Spleen (tissue), 11 donors: ENCODE results near the gene FAM20A. TPM values are rescaled to one million over a fixed set of nuclear protein-coding genes. Genes with fewer than 3 reads are reported as not detected.

Experiments
- DNase-seq: peaks from one replicate; pipeline ENCODE4 v3.0.0-alpha.2; 2020
- H3K27ac ChIP-seq, 8 donors: fragments of 200-600 bp; sonication (generic) in 7 of 8; 1 replicate in 4 of 8; 2 replicates in 4 of 8; pipeline versions ENCODE4 v1.5.0 to v1.8.0; 2016 to 2021; ENCODE audit warnings: inconsistent platforms in 4 of 8, mild to moderate bottlenecking in 4 of 8, moderate library complexity in 1 of 8
- H3K27me3 ChIP-seq, 7 donors: fragments of 200-600 bp; sonication (generic) in 6 of 7; replicated peaks in 1 of 7; 1 replicate in 4 of 7; 2 replicates in 3 of 7; pipeline versions ENCODE4 v1.5.0 to v1.8.0; 2016 to 2021; ENCODE audit warnings: inconsistent platforms in 3 of 7, mild to moderate bottlenecking in 1 of 7
- H3K36me3 ChIP-seq, 6 donors: fragments of 200-600 bp; sonication (generic) in 5 of 6; 1 replicate in 4 of 6; 2 replicates in 2 of 6; pipeline versions ENCODE4 v1.5.0 to v1.8.0; 2016 to 2021; ENCODE audit warnings: inconsistent platforms in 2 of 6
- H3K4me1 ChIP-seq, 6 donors: fragments of 200-600 bp; sonication (generic) in 5 of 6; 1 replicate in 3 of 6; 2 replicates in 3 of 6; pipeline versions ENCODE4 v1.5.0 to v1.8.0; 2016 to 2021; ENCODE audit warnings: inconsistent platforms in 3 of 6
- H3K4me3 ChIP-seq, 8 donors: fragments of 200-600 bp; sonication (generic) in 7 of 8; 1 replicate in 4 of 8; 2 replicates in 4 of 8; pipeline versions ENCODE4 v1.5.0 to v1.8.0; 2016 to 2021; ENCODE audit warnings: inconsistent platforms in 4 of 8, mild to moderate bottlenecking in 4 of 8, moderate library complexity in 2 of 8
- H3K9me3 ChIP-seq, 8 donors: fragments of 200-600 bp; sonication (generic) in 7 of 8; 1 replicate in 4 of 8; 2 replicates in 4 of 8; pipeline versions ENCODE4 v1.5.0 to v1.8.0; 2016 to 2021; ENCODE audit warnings: inconsistent platforms in 4 of 8
- POLR2A ChIP-seq, 3 donors: fragments of 450-650 bp; IDR thresholded peaks; one replicate each; pipeline ENCODE4 v1.5.1; 2017; ENCODE audit warnings: antibody characterized with exemption in 3 of 3, mild to moderate bottlenecking in 1 of 3
- POLR2AphosphoS5 ChIP-seq, 3 donors: sonication (generic); formaldehyde crosslinking; IDR thresholded peaks; one replicate each; pipeline ENCODE4 v1.5.1; 2017; ENCODE audit warnings: antibody characterized with exemption in 3 of 3
- WGBS, 5 donors: extraction: QIAGEN DNeasy Blood & Tissue Kit in 3 of 5; methylation state at CpG; one replicate each; pipeline versions ENCODE4 v1.1.5 to v1.1.7; 2013 to 2018; 5-methylcytosine and 5-hydroxymethylcytosine counted together
- intact Hi-C: fragments of 100-400 bp; cut with DNase I; formaldehyde crosslinking; loops from one replicate; pipeline ENCODE4 v1.15.0; 2023; ENCODE audit warnings: low total_unique reads
- polyA plus RNA-seq, 3 donors: library from polyadenylated mRNA; stranded (reverse); fragments of 200-250 nt; gene quantifications; one replicate each; pipeline ENCODE4 v1.2.1, GENCODE V29; 2013
- total RNA-seq, 7 donors: library from RNA; depleted of rRNA in 3 of 7; stranded (reverse); fragments of >200 nt in 3 of 7; fragmentation: NEBNext Ultra II Directional in 4 of 7; extraction: Animal tissue kit (Norgen Biotek cat#: 25700) in 4 of 7; gene quantifications; one replicate each; pipeline versions ENCODE4 v1.1.0 to v1.2.1, GENCODE V29; 2016 to 2021
- TF ChIP-seq, protein P1 (sequence below), 11 experiments: fragments of 200-600 bp in 7 of 11; fragments of 450-650 bp in 4 of 11; sonication (generic) in 4 of 11; IDR thresholded peaks in 8 of 11; conservative IDR thresholded peaks in 3 of 11; 1 replicate in 7 of 11; 2 replicates in 4 of 11; pipeline versions ENCODE4 v1.4.0 to v1.8.0; 2016 to 2021; ENCODE audit warnings: antibody characterized with exemption in 11 of 11, inconsistent platforms in 4 of 11, mild to moderate bottlenecking in 1 of 11
- donor health status: healthy with polysubstance abuse.
- donor health status: DM: no; HTN: no; CAD: no; lungs with moderate emphysema.
- donor health status: DM: no; HTN: no; CAD: no.
- donor health status: Bipolar disorder and iron deficiency.
- donor health status: healthy.
- donor health status: DM: no; HTN: no; CAD: no.
- donor health status: DM: yes; HTN: yes; CAD: no.

FAM20A gene
- total and polyA plus RNA-seq, 10 donors, result 5.0 to 58.0 (median 26.1) TPM

DNA sequence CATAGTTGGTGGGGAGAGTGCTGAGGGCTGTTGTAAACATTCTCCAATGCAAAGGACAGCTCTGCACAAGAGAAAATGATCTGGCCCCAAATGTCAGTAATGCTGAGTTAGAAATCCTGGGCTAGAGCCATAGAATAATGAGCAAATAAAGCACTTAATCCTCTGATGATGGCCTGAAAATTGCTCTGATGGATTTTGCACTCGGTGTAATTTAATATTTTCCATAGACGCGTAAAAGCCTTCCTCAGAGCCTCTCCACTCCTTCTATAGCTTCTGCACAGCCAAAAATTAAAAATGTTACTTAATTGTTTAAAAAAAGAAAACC, 23.7 kb downstream of the FAM20A start:
- Histone ChIP-seq H3K36me3 (no peaks in the 10 kb centered on the region), H3K27me3 (no peaks in the 10 kb centered on the region), H3K27ac (no peak overlapping the region), H3K4me1 (peaks cover 0 to 41% (median 17%) of the 10 kb centered on the region in 6 donors), H3K4me3 (no peak overlapping the region), H3K9me3 (no peaks in the 10 kb centered on the region)
- intact Hi-C loops, result no loop called here
- WGBS, 5 donors, result 83 to 95% (median 94%) methylated on average over 3 of the region's 3 CpGs
- no peak for TF ChIP-seq POLR2A (IDR thresholded peaks at IDR 0.05)
- no peak for DNase-seq

GRCh38 chr17:68576811-68577496, 24.2 kb downstream of the FAM20A start:
- intact Hi-C loops, result no loop called here
- Histone ChIP-seq H3K27me3 (no peaks in the 10 kb centered on the region), H3K9me3 (no peaks in the 10 kb centered on the region), H3K4me3 (no peak overlapping the region), H3K27ac (no peak overlapping the region), H3K36me3 (no peaks in the 10 kb centered on the region), H3K4me1 (peaks cover 0 to 40% (median 17%) of the 10 kb centered on the region in 6 donors)
- DNase-seq, result no peak
- 71 to 88% (median 83%) methylated on average over 8 of the region's 8 CpGs for WGBS, 5 donors
- TF ChIP-seq POLR2AphosphoS5 (IDR thresholded peaks at IDR 0.05) (no peak), POLR2A (IDR thresholded peaks at IDR 0.05) (no peak)
- TF ChIP-seq, protein P1, sequence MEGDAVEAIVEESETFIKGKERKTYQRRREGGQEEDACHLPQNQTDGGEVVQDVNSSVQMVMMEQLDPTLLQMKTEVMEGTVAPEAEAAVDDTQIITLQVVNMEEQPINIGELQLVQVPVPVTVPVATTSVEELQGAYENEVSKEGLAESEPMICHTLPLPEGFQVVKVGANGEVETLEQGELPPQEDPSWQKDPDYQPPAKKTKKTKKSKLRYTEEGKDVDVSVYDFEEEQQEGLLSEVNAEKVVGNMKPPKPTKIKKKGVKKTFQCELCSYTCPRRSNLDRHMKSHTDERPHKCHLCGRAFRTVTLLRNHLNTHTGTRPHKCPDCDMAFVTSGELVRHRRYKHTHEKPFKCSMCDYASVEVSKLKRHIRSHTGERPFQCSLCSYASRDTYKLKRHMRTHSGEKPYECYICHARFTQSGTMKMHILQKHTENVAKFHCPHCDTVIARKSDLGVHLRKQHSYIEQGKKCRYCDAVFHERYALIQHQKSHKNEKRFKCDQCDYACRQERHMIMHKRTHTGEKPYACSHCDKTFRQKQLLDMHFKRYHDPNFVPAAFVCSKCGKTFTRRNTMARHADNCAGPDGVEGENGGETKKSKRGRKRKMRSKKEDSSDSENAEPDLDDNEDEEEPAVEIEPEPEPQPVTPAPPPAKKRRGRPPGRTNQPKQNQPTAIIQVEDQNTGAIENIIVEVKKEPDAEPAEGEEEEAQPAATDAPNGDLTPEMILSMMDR (IDR thresholded peaks at IDR 0.05 in 8 of 11, conservative IDR thresholded peaks at IDR 0.05 in 3 of 11), result no peak

GRCh38 chr17:68576137-68576536, 25.0 kb downstream of the FAM20A start:
- H3K4me3 ChIP-seq, result no peak overlapping the region
- intact Hi-C loops, result no loop called here
- no peaks in the 10 kb centered on the region for H3K9me3 ChIP-seq
- H3K27ac ChIP-seq, result no peak overlapping the region
- TF ChIP-seq POLR2A (IDR thresholded peaks at IDR 0.05) (no peak), POLR2AphosphoS5 (IDR thresholded peaks at IDR 0.05) (no peak)
- TF ChIP-seq, protein P1 (IDR thresholded peaks at IDR 0.05 in 8 of 11, conservative IDR thresholded peaks at IDR 0.05 in 3 of 11), result no peak
- no peaks in the 10 kb centered on the region for H3K27me3 ChIP-seq
- peaks cover 0 to 33% (median 16%) of the 10 kb centered on the region in 6 donors for H3K4me1 ChIP-seq
- DNase-seq, result no peak
- WGBS, 5 donors, result 80 to 98% (median 93%) methylated on average over 1 to 2 of the region's 2 CpGs
- H3K36me3 ChIP-seq, result no peaks in the 10 kb centered on the region

DNA sequence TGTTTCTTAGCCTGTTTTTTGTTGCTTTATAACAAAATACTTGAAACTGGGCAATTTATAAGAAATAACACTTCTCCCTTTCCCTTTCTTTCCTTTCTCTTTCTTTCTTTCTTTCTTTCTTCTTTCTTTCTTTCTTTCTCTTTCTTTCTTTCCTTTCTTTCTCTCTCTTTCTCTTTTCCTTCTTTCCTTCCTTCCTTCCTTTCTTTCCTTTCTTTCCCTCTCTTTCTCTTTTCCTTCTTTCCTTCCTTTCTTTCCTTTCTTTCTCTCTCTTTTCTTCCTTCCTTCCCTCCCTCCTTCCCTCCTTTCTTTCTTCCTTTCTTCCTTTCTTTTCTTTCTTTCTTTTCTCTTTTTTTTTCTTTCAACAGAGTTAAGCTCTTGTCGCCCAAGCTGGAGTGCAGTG, 27.8 kb downstream of the FAM20A start:
- WGBS, 5 donors, result 84 to 100% (median 92%) methylated on average over 1 of the region's 1 CpG
- H3K36me3 ChIP-seq, result no peaks in the 10 kb centered on the region
- peaks cover 0 to 13% (median 0%) of the 10 kb centered on the region in 6 donors for H3K4me1 ChIP-seq
- peak overlapping the region in 1 of 8 donors; percentile 48 for H3K27ac ChIP-seq
- H3K27me3 ChIP-seq, result no peaks in the 10 kb centered on the region
- no peak for TF ChIP-seq POLR2AphosphoS5 (IDR thresholded peaks at IDR 0.05)
- TF ChIP-seq POLR2A (IDR thresholded peaks at IDR 0.05), result no peak
- TF ChIP-seq, protein P1 (IDR thresholded peaks at IDR 0.05 in 8 of 11, conservative IDR thresholded peaks at IDR 0.05 in 3 of 11), result no peak
- H3K4me3 ChIP-seq, result no peak overlapping the region
- H3K9me3 ChIP-seq, result no peaks in the 10 kb centered on the region
- no peak for DNase-seq
- intact Hi-C loops, result no loop called here
